Measurements from ENCODE around the gene COL18A1.
"Not testable (repeated sequence)": the region's sequence is repeated elsewhere in the genome, so short reads cannot be mapped to it uniquely, and the experiment has no call there.

- TF ChIP-seq POLR2A, CTCF (IDR thresholded peaks at IDR 0.05): not testable (repeated sequence)
These were observed 35.9 kb upstream of the COL18A1 start for GRCh38 chr21:45369018-45369417.
